K562 (cell line): ENCODE data around the gene SRF. TPM values are rescaled to one million over a fixed set of nuclear protein-coding genes. Genes with fewer than 3 reads are reported as not detected.
A peak's percentile ranks its signal among the peaks of the same experiment; 100 is the strongest.

ENCODE experiments used
- DDX20 ChIP-seq: fragments of 450-650 bp; IDR thresholded peaks from 2 replicates; pipeline ENCODE4 v1.6.1; 2016; ENCODE audit warnings: missing genetic modification characterization, low read depth, mild to moderate bottlenecking, missing compliant biosample characterization, moderate library complexity
- E2F6 ChIP-seq, 2 experiments: IDR thresholded peaks; 2 replicates each; pipeline ENCODE4 v1.6.1; 2011; ENCODE audit warnings: borderline replicate concordance in 1 of 2, control low read depth in 1 of 2, low read depth in 1 of 2, low read length in 1 of 2, mild to moderate bottlenecking in 1 of 2, mixed read lengths in 1 of 2, moderate library complexity in 1 of 2; ENCODE audit not compliant: insufficient read depth in 1 of 2, insufficient read length in 1 of 2, poor library complexity in 1 of 2, severe bottlenecking in 1 of 2; ENCODE audit errors: extremely low read depth in 1 of 2
- ETV6 ChIP-seq, 3 experiments: fragments of 150-350 bp in 1 of 3; sonication (generic) in 1 of 3; formaldehyde crosslinking in 1 of 3; IDR thresholded peaks; 2 replicates each; pipeline versions ENCODE4 v1.6.1 to v1.8.0; 2014 to 2022; ENCODE audit warnings: borderline replicate concordance in 2 of 3, low read depth in 2 of 3, antibody characterized with exemption in 1 of 3, low read length in 1 of 3, mild to moderate bottlenecking in 1 of 3, missing genetic modification reagents in 1 of 3
- KDM1A ChIP-seq, 2 experiments: fragments of 450-650 bp; IDR thresholded peaks; 2 replicates each; pipeline ENCODE4 v1.6.1; 2016; ENCODE audit warnings: mild to moderate bottlenecking in 2 of 2
- KLF13 ChIP-seq: fragments of 450-650 bp; IDR thresholded peaks from 2 replicates; pipeline ENCODE4 v1.6.1; 2016; ENCODE audit warnings: missing genetic modification characterization, low read depth, mild to moderate bottlenecking, missing compliant biosample characterization, moderate library complexity, borderline replicate concordance
- PCBP1 ChIP-seq: fragments of 200-400 bp; formaldehyde crosslinking; IDR thresholded peaks from 2 replicates; pipeline ENCODE4 v1.6.1; 2018; ENCODE audit warnings: mild to moderate bottlenecking, low read depth, low read length; ENCODE audit not compliant: poor library complexity, severe bottlenecking
- TAF1 ChIP-seq: IDR thresholded peaks from 2 replicates; pipeline ENCODE4 v1.6.1; 2011; ENCODE audit warnings: mild to moderate bottlenecking, low read length, moderate library complexity; ENCODE audit not compliant: insufficient read depth, control insufficient read depth, severe bottlenecking; ENCODE audit errors: extremely low read depth
- TRIM24 ChIP-seq, 2 experiments: fragments of 450-650 bp; IDR thresholded peaks; 2 replicates each; pipeline ENCODE4 v1.6.1; 2016
- ZNF395 ChIP-seq: fragments of 200-800 bp; sonication (Bioruptor generic); IDR thresholded peaks from 2 replicates; pipeline ENCODE4 v1.6.1; 2017; ENCODE audit warnings: missing genetic modification characterization, missing compliant biosample characterization
- ZNF584 ChIP-seq: fragments of 200-800 bp; sonication (Bioruptor generic); IDR thresholded peaks from 2 replicates; pipeline ENCODE4 v1.6.1; 2016; ENCODE audit warnings: low read depth, mild to moderate bottlenecking, missing genetic modification characterization, missing compliant biosample characterization
- polyA plus RNA-seq, 8 experiments: library from polyadenylated mRNA; depleted of rRNA in 4 of 8; stranded (reverse) in 5 of 8; unstranded in 3 of 8; fragments of >200 nt; fragmentation: Nextera tagmentation in 2 of 8; fragmentation: Illumina TruSeq in 1 of 8; extraction: Ambion mirVana in 2 of 8; extraction: Trizol in 1 of 8; gene quantifications; 2 replicates each; pipeline versions ENCODE4 v1.2.1 to v1.2.3, GENCODE V29; 2011 to 2014; ENCODE audit warnings: inconsistent platforms in 1 of 8, missing spikeins in 1 of 8
- total RNA-seq, 7 experiments: library from RNA; depleted of rRNA in 6 of 7; stranded (reverse); fragments of >200 nt in 6 of 7; fragmentation: Illumina TruSeq in 2 of 7; extraction: Trizol in 2 of 7; gene quantifications; 2 replicates each; pipeline versions ENCODE4 v1.2.1 to v1.2.3, GENCODE V29; 2011 to 2021; ENCODE audit warnings: low replicate concordance in 1 of 7
- TF ChIP-seq, protein P1 (sequence below), 2 experiments: IDR thresholded peaks; 2 replicates each; pipeline ENCODE4 v1.6.1; 2012; ENCODE audit warnings: improper control_type of control experiment in 2 of 2, low read depth in 2 of 2, low read length in 2 of 2, borderline replicate concordance in 1 of 2
- TF ChIP-seq, protein P2 (sequence below), 2 experiments: fragments of 450-650 bp; IDR thresholded peaks; 2 replicates each; pipeline ENCODE4 v1.6.1; 2016
- TF ChIP-seq, protein P3 (sequence below): fragments of 450-650 bp; formaldehyde crosslinking; IDR thresholded peaks from 2 replicates; pipeline ENCODE4 v1.4.0; 2022; ENCODE audit warnings: missing genetic modification characterization

The SRF gene
- total and polyA plus RNA-seq, 9 of the 15 experiments (the other 6 are each of a cell fraction or from before 2014, with no cell fraction given) = 2.5 to 37.0 (median 24.6) TPM

DNA sequence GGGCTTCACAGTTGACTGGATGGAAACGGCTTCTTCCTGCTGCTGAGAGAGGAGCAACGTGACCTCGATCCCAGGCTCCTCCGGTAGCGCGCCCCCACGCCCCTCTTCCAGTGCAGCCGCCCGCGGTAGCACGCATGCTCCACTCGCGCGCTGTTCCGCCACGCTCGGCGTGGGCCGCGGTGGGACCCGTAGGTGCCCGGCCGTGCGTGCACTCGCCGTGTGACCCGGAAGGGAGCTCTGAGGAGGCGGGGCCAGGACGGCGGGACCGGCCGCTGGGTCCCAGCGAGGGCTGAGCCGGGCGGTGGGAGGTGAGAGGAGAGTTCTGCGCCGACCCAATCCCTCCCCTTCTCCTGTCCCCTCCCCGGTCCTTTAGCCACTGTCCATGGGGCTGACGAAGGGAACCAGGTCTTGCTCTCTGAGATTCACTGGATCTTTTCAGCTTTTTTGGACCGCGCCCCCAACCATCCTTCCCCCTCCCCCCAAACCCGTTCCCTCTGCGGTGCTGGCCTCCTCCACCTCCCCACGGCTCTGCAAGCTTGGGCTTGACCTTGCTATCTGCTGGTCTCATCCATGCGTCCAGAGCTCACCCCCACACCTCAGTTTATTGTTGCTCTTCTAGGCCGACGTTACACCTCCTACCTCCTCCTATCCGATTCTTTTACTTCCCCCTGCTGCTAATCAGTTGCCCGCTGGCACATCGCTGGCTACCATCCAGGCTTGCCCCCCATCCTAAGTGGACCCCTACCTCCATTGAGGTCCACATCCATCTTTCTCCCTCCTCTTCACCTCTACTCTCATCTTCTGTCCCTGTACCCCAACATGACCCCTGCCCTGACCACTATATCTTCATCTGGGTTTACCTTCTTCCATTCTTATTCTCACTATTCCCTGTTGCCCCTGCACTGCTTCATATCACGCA, 11.1 kb downstream of the SRF start, which contains the start of gene CUL9 (continued):
- TF ChIP-seq E2F6 (IDR thresholded peaks at IDR 0.05; ENCODE audit: borderline replicate concordance in 1 of 2, extremely low read depth in 1 of 2, insufficient read depth in 1 of 2, insufficient read length in 1 of 2, low read depth in 1 of 2, low read length in 1 of 2, poor library complexity in 1 of 2, severe bottlenecking in 1 of 2) (peak; percentile 96), TAF1 (peak; percentile 30), PCBP1 (peak; percentile 97), ZNF584 (0 out of 2 replicates have a peak, but pooled peaks have one; percentile 61), DDX20 (tag) (no peak), TRIM24 (IDR thresholded peaks at IDR 0.05) (0 out of 4 replicates have a peak, but pooled peaks of 1 of the 2 experiments have one; percentile 16), ZNF395 (CRISPR knock-in tag) (peak; percentile 5; the same call in 1 of the 2 replicates), KDM1A (IDR thresholded peaks at IDR 0.05) (peak in 1 of 2 experiments; percentile 40; a peak in 3 of 4 replicates), ETV6 (IDR thresholded peaks at IDR 0.05; ENCODE audit: borderline replicate concordance in 1 of 2, low read depth in 2 of 2, low read length in 1 of 2) (no peak), ETV6 (CRISPR knock-in tag; IDR thresholded peaks at IDR 0.05; ENCODE audit: borderline replicate concordance) (peak; percentile 95; the same call in 1 of the 2 replicates), KLF13 (peak; percentile 84; the same call in 1 of the 2 replicates)
- TF ChIP-seq, protein P1, sequence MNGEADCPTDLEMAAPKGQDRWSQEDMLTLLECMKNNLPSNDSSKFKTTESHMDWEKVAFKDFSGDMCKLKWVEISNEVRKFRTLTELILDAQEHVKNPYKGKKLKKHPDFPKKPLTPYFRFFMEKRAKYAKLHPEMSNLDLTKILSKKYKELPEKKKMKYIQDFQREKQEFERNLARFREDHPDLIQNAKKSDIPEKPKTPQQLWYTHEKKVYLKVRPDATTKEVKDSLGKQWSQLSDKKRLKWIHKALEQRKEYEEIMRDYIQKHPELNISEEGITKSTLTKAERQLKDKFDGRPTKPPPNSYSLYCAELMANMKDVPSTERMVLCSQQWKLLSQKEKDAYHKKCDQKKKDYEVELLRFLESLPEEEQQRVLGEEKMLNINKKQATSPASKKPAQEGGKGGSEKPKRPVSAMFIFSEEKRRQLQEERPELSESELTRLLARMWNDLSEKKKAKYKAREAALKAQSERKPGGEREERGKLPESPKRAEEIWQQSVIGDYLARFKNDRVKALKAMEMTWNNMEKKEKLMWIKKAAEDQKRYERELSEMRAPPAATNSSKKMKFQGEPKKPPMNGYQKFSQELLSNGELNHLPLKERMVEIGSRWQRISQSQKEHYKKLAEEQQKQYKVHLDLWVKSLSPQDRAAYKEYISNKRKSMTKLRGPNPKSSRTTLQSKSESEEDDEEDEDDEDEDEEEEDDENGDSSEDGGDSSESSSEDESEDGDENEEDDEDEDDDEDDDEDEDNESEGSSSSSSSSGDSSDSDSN (IDR thresholded peaks at IDR 0.05; ENCODE audit: borderline replicate concordance in 1 of 2, low read depth in 2 of 2, low read length in 2 of 2) = 0 out of 4 replicates have a peak, but pooled peaks of 1 of the 2 experiments have one; percentile 62
- TF ChIP-seq, protein P2, sequence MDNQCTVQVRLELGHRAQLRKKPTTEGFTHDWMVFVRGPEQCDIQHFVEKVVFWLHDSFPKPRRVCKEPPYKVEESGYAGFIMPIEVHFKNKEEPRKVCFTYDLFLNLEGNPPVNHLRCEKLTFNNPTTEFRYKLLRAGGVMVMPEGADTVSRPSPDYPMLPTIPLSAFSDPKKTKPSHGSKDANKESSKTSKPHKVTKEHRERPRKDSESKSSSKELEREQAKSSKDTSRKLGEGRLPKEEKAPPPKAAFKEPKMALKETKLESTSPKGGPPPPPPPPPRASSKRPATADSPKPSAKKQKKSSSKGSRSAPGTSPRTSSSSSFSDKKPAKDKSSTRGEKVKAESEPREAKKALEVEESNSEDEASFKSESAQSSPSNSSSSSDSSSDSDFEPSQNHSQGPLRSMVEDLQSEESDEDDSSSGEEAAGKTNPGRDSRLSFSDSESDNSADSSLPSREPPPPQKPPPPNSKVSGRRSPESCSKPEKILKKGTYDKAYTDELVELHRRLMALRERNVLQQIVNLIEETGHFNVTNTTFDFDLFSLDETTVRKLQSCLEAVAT (IDR thresholded peaks at IDR 0.05) = peak; percentile 17 to 52; a peak in 2 of 4 replicates
- TF ChIP-seq, protein P3, sequence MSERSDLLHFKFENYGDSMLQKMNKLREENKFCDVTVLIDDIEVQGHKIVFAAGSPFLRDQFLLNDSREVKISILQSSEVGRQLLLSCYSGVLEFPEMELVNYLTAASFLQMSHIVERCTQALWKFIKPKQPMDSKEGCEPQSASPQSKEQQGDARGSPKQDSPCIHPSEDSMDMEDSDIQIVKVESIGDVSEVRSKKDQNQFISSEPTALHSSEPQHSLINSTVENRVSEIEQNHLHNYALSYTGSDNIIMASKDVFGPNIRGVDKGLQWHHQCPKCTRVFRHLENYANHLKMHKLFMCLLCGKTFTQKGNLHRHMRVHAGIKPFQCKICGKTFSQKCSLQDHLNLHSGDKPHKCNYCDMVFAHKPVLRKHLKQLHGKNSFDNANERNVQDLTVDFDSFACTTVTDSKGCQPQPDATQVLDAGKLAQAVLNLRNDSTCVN (CRISPR knock-in tag) = peak; percentile 82; the same call in 1 of the 2 replicates
